Nephron progenitor cell (in vitro differentiated cells): ENCODE results near the gene ADIG.
A peak's percentile ranks its signal among the peaks of the same experiment; 100 is the strongest.

Source experiments
- DNase-seq: peaks from one replicate; pipeline ENCODE4 v3.0.0; 2021
- H3K27ac Mint-ChIP-seq: 2 replicates; pipeline ENCODE4 v1.8.0; 2021; ENCODE audit warnings: mild to moderate bottlenecking, moderate library complexity, mixed read lengths
- H3K27me3 Mint-ChIP-seq: 2 replicates; pipeline ENCODE4 v1.8.0; 2021; ENCODE audit warnings: mild to moderate bottlenecking, low read depth, mixed read lengths; ENCODE audit not compliant: poor library complexity
- H3K36me3 Mint-ChIP-seq: 2 replicates; pipeline ENCODE4 v1.8.0; 2021; ENCODE audit warnings: low read depth, mixed read lengths
- H3K4me1 Mint-ChIP-seq: 2 replicates; pipeline ENCODE4 v1.8.0; 2021; ENCODE audit warnings: mixed read lengths
- H3K4me3 Mint-ChIP-seq: 2 replicates; pipeline ENCODE4 v1.8.0; 2021; ENCODE audit warnings: mild to moderate bottlenecking, moderate library complexity, mixed read lengths
- H3K9me3 Mint-ChIP-seq: 2 replicates; pipeline ENCODE4 v1.8.0; 2021; ENCODE audit warnings: mild to moderate bottlenecking, moderate library complexity, mixed read lengths
- CTCF ChIP-seq: fragments of 200-600 bp; sonication (generic); IDR thresholded peaks from 2 replicates; pipeline ENCODE4 v1.5.0; 2021; ENCODE audit warnings: antibody characterized with exemption

Gene ADIG

GRCh38 chr20:38617011-38617829 lies 36.2 kb downstream of the ADIG start:
- peak overlapping the region; percentile 72 for H3K27ac Mint-ChIP-seq
- no peaks in the 10 kb centered on the region for H3K36me3 Mint-ChIP-seq
- peaks cover 50% of the 10 kb centered on the region for H3K27me3 Mint-ChIP-seq
- no peak for TF ChIP-seq CTCF
- DNase-seq = no peak
- H3K9me3 Mint-ChIP-seq = no peaks in the 10 kb centered on the region
- no peaks in the 10 kb centered on the region for H3K4me1 Mint-ChIP-seq
- H3K4me3 Mint-ChIP-seq = no peak overlapping the region

- no peak overlapping the region for H3K4me3 Mint-ChIP-seq
- no peak for TF ChIP-seq CTCF
- no peaks in the 10 kb centered on the region for H3K9me3 Mint-ChIP-seq
- no peak overlapping the region for H3K27ac Mint-ChIP-seq
- no peaks in the 10 kb centered on the region for H3K4me1 Mint-ChIP-seq
- H3K36me3 Mint-ChIP-seq = no peaks in the 10 kb centered on the region
- no peak for DNase-seq
- H3K27me3 Mint-ChIP-seq = peaks cover 50% of the 10 kb centered on the region
These were observed 36.8 kb downstream of the ADIG start for GRCh38 chr20:38617830-38618196.

GRCh38 chr20:38620441-38620840 lies 39.4 kb downstream of the ADIG start:
- no peak for DNase-seq
- H3K36me3 Mint-ChIP-seq = no peaks in the 10 kb centered on the region
- H3K27ac Mint-ChIP-seq = no peak overlapping the region
- no peaks in the 10 kb centered on the region for H3K9me3 Mint-ChIP-seq
- no peak overlapping the region for H3K4me3 Mint-ChIP-seq
- no peaks in the 10 kb centered on the region for H3K4me1 Mint-ChIP-seq
- no peak for TF ChIP-seq CTCF
- H3K27me3 Mint-ChIP-seq = peaks cover 57% of the 10 kb centered on the region

DNA sequence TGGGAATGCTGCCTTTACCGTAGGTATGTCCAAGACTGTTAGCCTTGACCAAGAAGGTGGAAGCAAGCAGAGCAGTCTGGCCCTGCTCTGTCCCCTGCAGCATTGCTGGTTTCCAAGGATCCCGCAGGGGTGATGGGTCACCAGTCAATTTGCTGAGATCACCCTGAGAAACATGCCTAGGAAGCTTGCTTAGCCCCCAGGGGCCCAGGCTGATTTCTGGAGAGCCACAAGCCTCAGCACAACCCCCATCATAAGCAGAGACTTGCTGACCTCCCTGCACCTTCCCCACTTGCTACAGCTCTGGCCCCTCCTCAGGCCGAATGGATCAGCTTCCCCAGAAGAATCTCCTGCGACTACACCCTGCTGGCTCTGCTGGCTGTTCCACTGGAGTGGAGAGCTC lies 42.1 kb downstream of the ADIG start:
- Mint-ChIP-seq H3K36me3 (no peaks in the 10 kb centered on the region), H3K27ac (no peak overlapping the region)

GRCh38 chr20:38624084-38624483 lies 43.1 kb downstream of the ADIG start:
- Mint-ChIP-seq H3K4me1 (no peaks in the 10 kb centered on the region), H3K27me3 (peaks cover 33% of the 10 kb centered on the region), H3K4me3 (no peak overlapping the region), H3K9me3 (no peaks in the 10 kb centered on the region), H3K27ac (no peak overlapping the region), H3K36me3 (no peaks in the 10 kb centered on the region)
- TF ChIP-seq CTCF = no peak
- no peak for DNase-seq

More for the DNA sequence above, 42.1 kb downstream of the ADIG start:
- Mint-ChIP-seq H3K9me3 (no peaks in the 10 kb centered on the region), H3K27me3 (peaks cover 38% of the 10 kb centered on the region), H3K4me3 (no peak overlapping the region), H3K4me1 (no peaks in the 10 kb centered on the region)
- TF ChIP-seq CTCF = no peak
- no peak for DNase-seq

DNA sequence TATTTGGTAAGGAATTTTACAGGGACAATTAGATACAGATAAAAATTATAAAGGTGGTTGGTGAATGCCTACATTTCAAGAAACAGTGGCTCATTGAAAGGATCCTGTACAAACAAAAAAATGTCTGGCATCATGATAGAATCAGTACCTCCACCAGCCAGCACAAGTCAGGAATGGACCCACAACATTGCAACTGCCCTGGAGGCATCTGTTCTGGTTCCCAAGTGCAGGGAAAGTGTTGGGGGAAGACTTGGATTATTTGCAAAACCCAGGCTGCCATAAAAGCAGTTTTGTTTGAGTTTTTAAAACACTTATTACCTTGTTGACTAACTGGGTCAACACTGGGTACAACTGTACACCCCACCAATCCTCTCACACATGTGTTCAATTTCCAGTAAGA lies 44.9 kb downstream of the ADIG start:
- no peak overlapping the region for H3K27ac Mint-ChIP-seq
- no peaks in the 10 kb centered on the region for H3K4me1 Mint-ChIP-seq
- H3K27me3 Mint-ChIP-seq = peaks cover 33% of the 10 kb centered on the region
- DNase-seq = no peak
- no peak overlapping the region for H3K4me3 Mint-ChIP-seq
- no peaks in the 10 kb centered on the region for H3K9me3 Mint-ChIP-seq
- TF ChIP-seq CTCF = no peak
- no peaks in the 10 kb centered on the region for H3K36me3 Mint-ChIP-seq
